OCI-LY1 (cell line): ENCODE data around the gene KRTAP5-10.

Source experiments
- H2AFZ ChIP-seq: fragments of 200-600 bp; sonication (generic), shearing (Covaris generic); 2 replicates; pipeline ENCODE4 v1.6.0; 2014; ENCODE audit warnings: antibody characterized with exemption, mild to moderate bottlenecking, low read length
- H3F3A ChIP-seq: fragments of 200-600 bp; sonication (generic), shearing (Covaris generic); 2 replicates; pipeline ENCODE4 v1.6.0; 2014; ENCODE audit warnings: mild to moderate bottlenecking, antibody characterized with exemption, low read length, moderate library complexity; ENCODE audit not compliant: insufficient read depth
- H3K27ac ChIP-seq: fragments of 200-600 bp; sonication (generic); 2 replicates; pipeline ENCODE4 v1.5.1; 2014; ENCODE audit warnings: low read length, mixed run types, mild to moderate bottlenecking, low read depth; ENCODE audit not compliant: poor library complexity, severe bottlenecking
- H3K27me3 ChIP-seq: fragments of 200-600 bp; sonication (generic); 2 replicates; pipeline ENCODE4 v1.6.0; 2014; ENCODE audit warnings: antibody characterized with exemption, mild to moderate bottlenecking, low read length, moderate library complexity; ENCODE audit not compliant: insufficient read depth
- H3K36me3 ChIP-seq: fragments of 200-600 bp; sonication (generic); 2 replicates; pipeline ENCODE4 v1.6.1; 2014; ENCODE audit warnings: mild to moderate bottlenecking, antibody characterized with exemption, low read length, moderate library complexity, mixed read lengths; ENCODE audit not compliant: insufficient read depth
- H3K4me1 ChIP-seq: fragments of 200-600 bp; sonication (generic); 2 replicates; pipeline ENCODE4 v1.5.1; 2014; ENCODE audit warnings: mild to moderate bottlenecking, low read length, moderate library complexity; ENCODE audit not compliant: insufficient read depth, severe bottlenecking
- H3K4me2 ChIP-seq: fragments of 200-600 bp; sonication (generic), shearing (Covaris generic); 2 replicates; pipeline ENCODE4 v1.6.1; 2014; ENCODE audit warnings: low read length
- H3K4me3 ChIP-seq: fragments of 200-600 bp; sonication (generic); 2 replicates; pipeline ENCODE4 v1.5.1; 2014; ENCODE audit warnings: low read length, low read depth, mild to moderate bottlenecking, mixed read lengths; ENCODE audit not compliant: poor library complexity, severe bottlenecking
- H3K79me2 ChIP-seq: fragments of 200-600 bp; shearing (Covaris generic); 2 replicates; pipeline ENCODE4 v1.6.1; 2016; ENCODE audit warnings: mixed run types, low read length, mixed read lengths; ENCODE audit not compliant: insufficient read depth
- H3K9ac ChIP-seq: fragments of 200-600 bp; sonication (generic), shearing (Covaris generic); 2 replicates; pipeline ENCODE4 v1.6.1; 2014; ENCODE audit warnings: mild to moderate bottlenecking, low read length, mixed read lengths
- H3K9me2 ChIP-seq: fragments of 200-600 bp; sonication (generic), shearing (Covaris generic); 2 replicates; pipeline ENCODE4 v1.6.1; 2014; ENCODE audit warnings: low read depth, mild to moderate bottlenecking, low read length, mixed read lengths
- H3K9me3 ChIP-seq: fragments of 200-600 bp; shearing (Covaris generic); 2 replicates; pipeline ENCODE4 v1.6.1; 2014; ENCODE audit warnings: low read length, mixed read lengths
- H4K20me1 ChIP-seq: fragments of 200-600 bp; sonication (generic), shearing (Covaris generic); 2 replicates; pipeline ENCODE4 v1.6.0; 2016; ENCODE audit warnings: mild to moderate bottlenecking, low read length; ENCODE audit not compliant: insufficient read depth
- CTCF ChIP-seq: fragments of 200-600 bp; sonication (generic), shearing (Covaris generic); IDR thresholded peaks from 2 replicates; pipeline ENCODE4 v1.5.1; 2017; ENCODE audit warnings: mild to moderate bottlenecking, antibody characterized with exemption, low read length, moderate library complexity, mixed read lengths
- EZH2 ChIP-seq: fragments of 200-600 bp; sonication (generic), shearing (Covaris generic); IDR thresholded peaks from 2 replicates; pipeline ENCODE4 v1.8.0; 2017; ENCODE audit warnings: borderline replicate concordance, mixed run types, mild to moderate bottlenecking, antibody characterized with exemption, low read length, moderate library complexity, mixed read lengths

Gene KRTAP5-10

GRCh38 chr11:71545405-71545966 is 19.9 kb upstream of the KRTAP5-10 start:
- no peak overlapping the region for H3K27ac ChIP-seq
- no peaks in the 10 kb centered on the region; the same call in 1 of the 2 replicates for H3K36me3 ChIP-seq
- peaks cover 15% of the 10 kb centered on the region; the same call in 1 of the 2 replicates for H3K27me3 ChIP-seq
- H3K79me2 ChIP-seq: no peaks in the 10 kb centered on the region
- TF ChIP-seq EZH2 (no peak), CTCF (no peak)
- no peaks in the 10 kb centered on the region for H3K9me2 ChIP-seq
- H3K4me1 ChIP-seq: no peaks in the 10 kb centered on the region
- no peak overlapping the region for H3K4me3 ChIP-seq
- no peak overlapping the region for H3K4me2 ChIP-seq
- no peak overlapping the region for H3K9ac ChIP-seq
- no peak overlapping the region for H2AFZ ChIP-seq
- H3K9me3 ChIP-seq: no peaks in the 10 kb centered on the region
- no peaks in the 10 kb centered on the region for H3F3A ChIP-seq
- H4K20me1 ChIP-seq: no peaks in the 10 kb centered on the region

- Histone ChIP-seq H4K20me1 (no peaks in the 10 kb centered on the region), H3K4me3 (no peak within 1 kb of the TSS), H3K9ac (no peak within 1 kb of the TSS), H3K27ac (no peak within 1 kb of the TSS), H3K9me2 (no peaks in the 10 kb centered on the region), H3K36me3 (no peaks in the 10 kb centered on the region), H3K27me3 (peaks cover 7% of the 10 kb centered on the region; the same call in 1 of the 2 replicates), H3K9me3 (no peaks in the 10 kb centered on the region), H3F3A (no peaks in the 10 kb centered on the region), H3K4me1 (no peaks in the 10 kb centered on the region), H2AFZ (no peak within 1 kb of the TSS), H3K4me2 (no peak within 1 kb of the TSS), H3K79me2 (no peaks in the 10 kb centered on the region)
- TF ChIP-seq EZH2 (no peak), CTCF (no peak)
Measured at GRCh38 chr11:71548120-71548519, 17.2 kb upstream of the KRTAP5-10 start, which contains the start of gene KRTAP5-9. TSS of gene KRTAP5-9 (plus strand) at chr11:71548420. CDS start at chr11:71548658, 238 bp downstream.

DNA sequence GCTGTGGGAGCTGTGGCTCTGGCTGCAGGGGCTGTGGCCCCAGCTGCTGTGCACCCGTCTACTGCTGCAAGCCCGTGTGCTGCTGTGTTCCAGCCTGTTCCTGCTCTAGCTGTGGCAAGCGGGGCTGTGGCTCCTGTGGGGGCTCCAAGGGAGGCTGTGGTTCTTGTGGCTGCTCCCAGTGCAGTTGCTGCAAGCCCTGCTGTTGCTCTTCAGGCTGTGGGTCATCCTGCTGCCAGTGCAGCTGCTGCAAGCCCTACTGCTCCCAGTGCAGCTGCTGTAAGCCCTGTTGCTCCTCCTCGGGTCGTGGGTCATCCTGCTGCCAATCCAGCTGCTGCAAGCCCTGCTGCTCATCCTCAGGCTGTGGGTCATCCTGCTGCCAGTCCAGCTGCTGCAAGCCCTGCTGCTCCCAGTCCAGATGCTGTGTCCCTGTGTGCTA is 16.6 kb upstream of the KRTAP5-10 start:
- H3K9ac ChIP-seq: no peak overlapping the region
- H3K4me3 ChIP-seq: no peak overlapping the region
- no peaks in the 10 kb centered on the region for H4K20me1 ChIP-seq
- H3K36me3 ChIP-seq: no peaks in the 10 kb centered on the region
- no peaks in the 10 kb centered on the region for H3K4me1 ChIP-seq
- no peaks in the 10 kb centered on the region for H3K9me2 ChIP-seq
- no peaks in the 10 kb centered on the region for H3F3A ChIP-seq
- H2AFZ ChIP-seq: no peak overlapping the region
- peaks cover 7% of the 10 kb centered on the region; the same call in 1 of the 2 replicates for H3K27me3 ChIP-seq
- TF ChIP-seq EZH2 (no peak), CTCF (no peak)
- no peak overlapping the region for H3K4me2 ChIP-seq
- no peak overlapping the region for H3K27ac ChIP-seq
- no peaks in the 10 kb centered on the region for H3K79me2 ChIP-seq
- H3K9me3 ChIP-seq: no peaks in the 10 kb centered on the region
